ENCODE data around the gene E2F4. TPM values are rescaled to one million over a fixed set of nuclear protein-coding genes. Genes with fewer than 3 reads are reported as not detected.

E2F4 gene
- total and polyA plus RNA-seq, 5 donors from 2014 or later = 46.8 to 63.7 (median 50.3) TPM

DNA sequence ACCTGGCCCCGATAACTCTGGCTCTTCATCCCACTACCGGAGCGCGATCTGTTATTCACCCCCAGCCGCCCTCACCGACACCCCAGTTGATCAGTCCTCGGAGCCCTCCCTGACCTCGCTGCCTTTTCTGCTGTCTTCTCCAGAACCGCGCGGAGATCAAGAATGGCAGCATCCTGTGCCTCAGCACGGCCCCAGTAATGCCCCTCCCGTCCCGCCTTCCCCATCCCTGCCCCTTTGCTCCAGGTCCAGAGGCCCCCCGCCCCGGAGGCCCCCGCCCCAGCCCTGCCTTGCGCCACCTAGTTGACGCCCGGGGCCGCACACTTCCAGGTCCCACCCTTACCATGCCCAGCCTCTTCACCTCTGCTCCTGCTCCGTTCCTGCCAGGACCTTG, 7.8 kb downstream of the E2F4 start:
- Histone ChIP-seq H3K4me1 (ENCODE audit: control insufficient read depth, insufficient read depth, low read length, poor library complexity, severe bottlenecking) (no peaks in the 10 kb centered on the region), H3K36me3 (ENCODE audit: control insufficient read depth, insufficient read depth, low read length) (peaks cover 48% of the 10 kb centered on the region), H3K9me3 (ENCODE audit: control insufficient read depth in 2 of 2, low read length in 2 of 2) (no peaks in the 10 kb centered on the region), H3K27me3 (ENCODE audit: control insufficient read depth, insufficient read depth, low read length) (no peaks in the 10 kb centered on the region), H3K27ac (ENCODE audit: insufficient read depth, low read length, poor library complexity, severe bottlenecking) (no peak overlapping the region), H3K4me3 (ENCODE audit: low read depth, low read length) (no peak overlapping the region)
- Mint-ChIP-seq H3K4me3 (peak overlapping the region in 1 of 4 donors; percentile 47), H3K9me3 (no peaks in the 10 kb centered on the region), H3K4me1 (peaks cover 0 to 20% (median 15%) of the 10 kb centered on the region in 4 donors), H3K27ac (no peak overlapping the region), H3K27me3 (no peaks in the 10 kb centered on the region), H3K36me3 (peaks cover 26% of the 10 kb centered on the region)
- DNase-seq (no peak), ATAC-seq (ENCODE audit: low read depth in 2 of 2) (no peak)

DNA sequence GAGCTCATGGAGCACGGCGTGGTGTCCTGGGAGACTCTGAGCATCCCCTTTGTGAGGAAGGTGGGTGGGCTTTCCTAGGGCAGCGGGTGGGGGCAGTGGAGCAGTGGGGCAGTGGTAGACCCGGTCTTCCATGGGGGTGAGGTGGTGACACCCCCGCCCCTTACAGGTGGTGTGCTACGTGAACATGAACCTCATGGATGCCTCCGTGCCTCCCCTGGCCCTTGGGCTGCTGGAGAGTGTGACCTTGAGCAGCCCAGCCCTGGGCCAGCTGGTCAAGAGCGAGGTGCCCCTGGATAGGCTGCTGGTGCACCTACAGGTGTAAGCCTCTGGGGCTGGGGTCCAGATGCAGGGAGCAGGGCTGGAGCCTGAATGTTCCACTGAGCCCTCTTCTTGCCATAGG, 8.5 kb downstream of the E2F4 start:
- no peak overlapping the region for H3K27ac ChIP-seq (ENCODE audit: insufficient read depth, low read length, poor library complexity, severe bottlenecking)
- H3K36me3 Mint-ChIP-seq = peaks cover 20% of the 10 kb centered on the region
- ATAC-seq (ENCODE audit: low read depth in 2 of 2) (no peak), DNase-seq (no peak)
- H3K27ac Mint-ChIP-seq = no peak overlapping the region
- no peaks in the 10 kb centered on the region for H3K27me3 ChIP-seq (ENCODE audit: control insufficient read depth, insufficient read depth, low read length)
- peaks cover 41% of the 10 kb centered on the region for H3K36me3 ChIP-seq (ENCODE audit: control insufficient read depth, insufficient read depth, low read length)
- no peaks in the 10 kb centered on the region for H3K4me1 ChIP-seq (ENCODE audit: control insufficient read depth, insufficient read depth, low read length, poor library complexity, severe bottlenecking)
- peaks cover 0 to 20% (median 13%) of the 10 kb centered on the region in 4 donors for H3K4me1 Mint-ChIP-seq
- no peaks in the 10 kb centered on the region for H3K9me3 ChIP-seq (ENCODE audit: control insufficient read depth in 2 of 2, low read length in 2 of 2)
- H3K27me3 Mint-ChIP-seq = no peaks in the 10 kb centered on the region
- H3K4me3 Mint-ChIP-seq = no peak overlapping the region
- no peaks in the 10 kb centered on the region for H3K9me3 Mint-ChIP-seq
- no peak overlapping the region for H3K4me3 ChIP-seq (ENCODE audit: low read depth, low read length)

- Mint-ChIP-seq H3K4me3 (no peak overlapping the region), H3K27ac (no peak overlapping the region), H3K36me3 (peaks cover 8% of the 10 kb centered on the region), H3K9me3 (no peaks in the 10 kb centered on the region), H3K27me3 (no peaks in the 10 kb centered on the region), H3K4me1 (peaks cover 0 to 20% (median 4%) of the 10 kb centered on the region in 4 donors)
- peaks cover 29% of the 10 kb centered on the region for H3K36me3 ChIP-seq (ENCODE audit: control insufficient read depth, insufficient read depth, low read length)
- DNase-seq (no peak), ATAC-seq (ENCODE audit: low read depth in 2 of 2) (no peak)
- H3K27ac ChIP-seq (ENCODE audit: insufficient read depth, low read length, poor library complexity, severe bottlenecking) = no peak overlapping the region
- no peaks in the 10 kb centered on the region for H3K9me3 ChIP-seq (ENCODE audit: control insufficient read depth in 2 of 2, low read length in 2 of 2)
- H3K4me3 ChIP-seq (ENCODE audit: low read depth, low read length) = no peak overlapping the region
- no peaks in the 10 kb centered on the region for H3K27me3 ChIP-seq (ENCODE audit: control insufficient read depth, insufficient read depth, low read length)
- no peaks in the 10 kb centered on the region for H3K4me1 ChIP-seq (ENCODE audit: control insufficient read depth, insufficient read depth, low read length, poor library complexity, severe bottlenecking)
Measured at GRCh38 chr16:67201411-67202345, 9.7 kb downstream of the E2F4 start.

GRCh38 chr16:67202426-67202825, 10.5 kb downstream of the E2F4 start:
- Mint-ChIP-seq H3K36me3 (peaks cover 3% of the 10 kb centered on the region), H3K4me1 (peaks cover 0 to 14% (median 1%) of the 10 kb centered on the region in 4 donors), H3K27ac (peak overlapping the region in 1 of 3 donors; percentile 83), H3K9me3 (no peaks in the 10 kb centered on the region), H3K27me3 (no peaks in the 10 kb centered on the region), H3K4me3 (no peak overlapping the region)
- no peaks in the 10 kb centered on the region for H3K27me3 ChIP-seq (ENCODE audit: control insufficient read depth, insufficient read depth, low read length)
- no peak for ATAC-seq (ENCODE audit: low read depth in 2 of 2)
- no peak for DNase-seq
- no peak overlapping the region for H3K4me3 ChIP-seq (ENCODE audit: low read depth, low read length)
- H3K36me3 ChIP-seq (ENCODE audit: control insufficient read depth, insufficient read depth, low read length) = peaks cover 22% of the 10 kb centered on the region
- no peaks in the 10 kb centered on the region for H3K9me3 ChIP-seq (ENCODE audit: control insufficient read depth in 2 of 2, low read length in 2 of 2)
- H3K4me1 ChIP-seq (ENCODE audit: control insufficient read depth, insufficient read depth, low read length, poor library complexity, severe bottlenecking) = no peaks in the 10 kb centered on the region
- no peak overlapping the region for H3K27ac ChIP-seq (ENCODE audit: insufficient read depth, low read length, poor library complexity, severe bottlenecking)

DNA sequence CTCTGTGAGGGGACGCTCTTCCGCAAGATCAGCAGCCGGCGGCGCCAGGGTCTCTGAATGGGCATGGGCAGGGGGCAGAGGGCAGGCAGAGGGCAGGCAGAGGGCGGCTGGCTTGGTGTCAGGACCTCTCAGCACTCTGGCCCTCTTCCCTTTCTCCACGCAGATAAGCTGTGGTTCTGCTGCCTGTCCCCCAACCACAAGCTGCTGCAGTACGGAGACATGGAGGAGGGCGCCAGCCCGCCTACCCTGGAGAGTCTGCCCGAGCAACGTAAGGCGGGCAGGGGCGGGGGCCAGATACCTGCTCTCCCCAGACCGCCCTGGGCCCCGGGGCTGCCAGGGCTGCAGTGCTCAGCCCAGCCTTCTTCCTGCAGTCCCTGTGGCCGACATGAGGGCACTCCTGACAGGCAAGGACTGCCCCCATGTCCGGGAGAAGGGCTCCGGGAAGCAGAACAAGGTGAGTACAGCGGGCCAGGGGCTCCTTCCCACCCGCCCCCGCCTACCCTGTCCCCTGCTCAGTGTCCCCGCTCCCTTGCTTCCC, 11.1 kb downstream of the E2F4 start:
- no peak overlapping the region for H3K4me3 Mint-ChIP-seq
- DNase-seq = no peak
- H3K9me3 Mint-ChIP-seq = no peaks in the 10 kb centered on the region
- peaks cover 3% of the 10 kb centered on the region for H3K36me3 Mint-ChIP-seq
- H3K9me3 ChIP-seq (ENCODE audit: control insufficient read depth in 2 of 2, low read length in 2 of 2) = no peaks in the 10 kb centered on the region
- H3K4me1 ChIP-seq (ENCODE audit: control insufficient read depth, insufficient read depth, low read length, poor library complexity, severe bottlenecking) = no peaks in the 10 kb centered on the region
- no peak for ATAC-seq (ENCODE audit: low read depth in 2 of 2)
- H3K4me1 Mint-ChIP-seq = peaks cover 0 to 8% (median 1%) of the 10 kb centered on the region in 4 donors
- H3K36me3 ChIP-seq (ENCODE audit: control insufficient read depth, insufficient read depth, low read length) = peaks cover 16% of the 10 kb centered on the region
- H3K27me3 ChIP-seq (ENCODE audit: control insufficient read depth, insufficient read depth, low read length) = no peaks in the 10 kb centered on the region
- H3K27ac ChIP-seq (ENCODE audit: insufficient read depth, low read length, poor library complexity, severe bottlenecking) = no peak overlapping the region
- no peaks in the 10 kb centered on the region for H3K27me3 Mint-ChIP-seq
- H3K4me3 ChIP-seq (ENCODE audit: low read depth, low read length) = no peak overlapping the region
- peak overlapping the region in 1 of 3 donors; percentile 83 for H3K27ac Mint-ChIP-seq

DNA sequence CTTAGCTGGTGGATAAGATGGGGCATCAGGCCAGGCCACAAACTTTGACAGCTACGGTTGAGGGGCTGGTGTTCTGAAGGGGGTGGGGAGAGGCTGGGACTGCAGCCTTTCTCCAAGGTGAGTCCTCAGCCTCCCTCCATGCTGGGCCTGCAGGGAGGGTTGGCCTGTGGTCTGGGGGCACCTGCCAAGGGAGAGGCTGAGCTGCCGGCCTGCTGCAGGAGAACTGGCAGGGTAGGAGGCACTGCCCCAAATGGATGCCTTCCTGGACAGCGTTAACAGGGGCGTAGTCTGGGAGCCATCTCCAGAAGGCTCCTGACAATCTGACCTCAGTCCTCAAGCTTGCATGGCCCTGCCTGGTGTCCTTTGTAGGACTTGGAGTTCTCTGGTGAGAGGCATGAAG, 12.1 kb downstream of the E2F4 start:
- Mint-ChIP-seq H3K27me3 (no peaks in the 10 kb centered on the region), H3K27ac (no peak overlapping the region), H3K36me3 (no peaks in the 10 kb centered on the region), H3K4me1 (peaks cover 0 to 4% (median 0%) of the 10 kb centered on the region in 4 donors), H3K4me3 (no peak overlapping the region), H3K9me3 (no peaks in the 10 kb centered on the region)
- H3K9me3 ChIP-seq (ENCODE audit: control insufficient read depth in 2 of 2, low read length in 2 of 2) = no peaks in the 10 kb centered on the region
- DNase-seq = no peak
- no peaks in the 10 kb centered on the region for H3K4me1 ChIP-seq (ENCODE audit: control insufficient read depth, insufficient read depth, low read length, poor library complexity, severe bottlenecking)
- H3K4me3 ChIP-seq (ENCODE audit: low read depth, low read length) = no peak overlapping the region
- ATAC-seq (ENCODE audit: low read depth in 2 of 2) = no peak
- H3K27me3 ChIP-seq (ENCODE audit: control insufficient read depth, insufficient read depth, low read length) = no peaks in the 10 kb centered on the region
- H3K36me3 ChIP-seq (ENCODE audit: control insufficient read depth, insufficient read depth, low read length) = peaks cover 9% of the 10 kb centered on the region
- no peak overlapping the region for H3K27ac ChIP-seq (ENCODE audit: insufficient read depth, low read length, poor library complexity, severe bottlenecking)

DNA sequence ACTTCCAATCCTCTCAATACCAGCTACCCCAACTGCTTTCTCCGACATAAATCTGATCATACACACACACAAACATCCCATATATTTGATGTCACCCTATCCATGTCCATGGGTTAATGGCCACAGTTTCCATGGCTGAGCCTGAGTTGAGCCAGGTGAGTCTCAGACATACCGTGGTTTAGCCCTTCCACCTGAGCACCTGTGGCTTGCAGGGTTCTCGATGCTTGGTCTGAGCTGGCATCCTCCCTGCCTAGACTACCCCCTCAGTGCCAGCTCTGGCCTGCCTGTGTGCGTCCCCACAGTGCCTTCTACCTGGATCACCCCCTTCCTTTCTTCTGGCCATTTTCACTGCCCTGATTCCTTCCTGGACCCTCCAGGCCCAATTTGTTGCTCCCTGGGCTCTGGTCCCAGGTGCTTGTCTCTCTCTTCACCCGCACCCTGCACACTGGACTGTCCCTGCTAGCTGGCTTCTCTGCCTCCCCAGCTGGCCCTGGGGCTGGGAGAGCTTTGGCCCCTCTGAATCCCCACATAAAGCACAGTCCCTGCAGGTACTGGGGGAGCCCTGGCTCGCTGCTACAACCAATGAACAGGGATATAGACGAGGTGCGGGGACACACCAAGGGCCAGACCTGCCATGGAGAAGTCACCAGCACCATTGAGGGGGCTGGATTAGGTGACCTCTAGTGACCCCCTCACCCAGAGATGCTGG, 14.3 kb downstream of the E2F4 start:
- Histone ChIP-seq H3K27me3 (ENCODE audit: control insufficient read depth, insufficient read depth, low read length) (no peaks in the 10 kb centered on the region), H3K27ac (ENCODE audit: insufficient read depth, low read length, poor library complexity, severe bottlenecking) (no peak overlapping the region), H3K36me3 (ENCODE audit: control insufficient read depth, insufficient read depth, low read length) (peaks cover 7% of the 10 kb centered on the region), H3K4me1 (ENCODE audit: control insufficient read depth, insufficient read depth, low read length, poor library complexity, severe bottlenecking) (no peaks in the 10 kb centered on the region), H3K9me3 (ENCODE audit: control insufficient read depth in 2 of 2, low read length in 2 of 2) (no peaks in the 10 kb centered on the region), H3K4me3 (ENCODE audit: low read depth, low read length) (no peak overlapping the region)
- Mint-ChIP-seq H3K4me1 (peaks cover 0 to 8% (median 0%) of the 10 kb centered on the region in 4 donors), H3K36me3 (peaks cover 4% of the 10 kb centered on the region), H3K27ac (peak overlapping the region in 1 of 3 donors; percentile 28), H3K27me3 (no peaks in the 10 kb centered on the region), H3K4me3 (no peak overlapping the region), H3K9me3 (no peaks in the 10 kb centered on the region)
- ATAC-seq (ENCODE audit: low read depth in 2 of 2) = no peak
- DNase-seq = no peak

Data from CD4-positive, CD25-positive, alpha-beta regulatory T cell (primary cell).